Measurements from ENCODE around the gene SMAD5.

Gene SMAD5

GRCh38 chr5:136212252-136212721 is 79.6 kb downstream of the SMAD5 start:
- peak in 1 of 2 donors; percentile 17 for DNase-seq (ENCODE audit: extremely low read depth in 1 of 2, low read depth in 1 of 2)

GRCh38 chr5:136213919-136214493 is 81.4 kb downstream of the SMAD5 start:
- no peak for DNase-seq (ENCODE audit: extremely low read depth in 1 of 2, low read depth in 1 of 2)

GRCh38 chr5:136215812-136216211 is 83.2 kb downstream of the SMAD5 start:
- DNase-seq (ENCODE audit: extremely low read depth in 1 of 2, low read depth in 1 of 2), result no peak

GRCh38 chr5:136216230-136216629 is 83.6 kb downstream of the SMAD5 start:
- no peak for DNase-seq (ENCODE audit: extremely low read depth in 1 of 2, low read depth in 1 of 2)

- DNase-seq (ENCODE audit: extremely low read depth in 1 of 2, low read depth in 1 of 2), result no peak
Measured at GRCh38 chr5:136221340-136221739, 88.7 kb downstream of the SMAD5 start.

- DNase-seq (ENCODE audit: extremely low read depth in 1 of 2, low read depth in 1 of 2), result no peak
Measured at GRCh38 chr5:136222580-136223235, 90.1 kb downstream of the SMAD5 start.

- DNase-seq (ENCODE audit: extremely low read depth in 1 of 2, low read depth in 1 of 2), result no peak
Measured at GRCh38 chr5:136225796-136226195, 93.2 kb downstream of the SMAD5 start.

GRCh38 chr5:136226401-136226800 is 93.8 kb downstream of the SMAD5 start:
- no peak for DNase-seq (ENCODE audit: extremely low read depth in 1 of 2, low read depth in 1 of 2)

GRCh38 chr5:136228136-136228757 is 95.6 kb downstream of the SMAD5 start:
- no peak for DNase-seq (ENCODE audit: extremely low read depth in 1 of 2, low read depth in 1 of 2)

GRCh38 chr5:136230176-136230575 is 97.5 kb downstream of the SMAD5 start:
- DNase-seq (ENCODE audit: extremely low read depth in 1 of 2, low read depth in 1 of 2), result no peak

- DNase-seq (ENCODE audit: extremely low read depth in 1 of 2, low read depth in 1 of 2), result no peak
Measured at GRCh38 chr5:136232316-136232715, 99.7 kb downstream of the SMAD5 start.
